NB4 (cell line): Measurements from ENCODE around the gene MCUB.

Source experiments
- DNase-seq: peaks from one replicate; pipeline ENCODE4 v3.0.0; 2010; ENCODE audit warnings: low read depth
- H3K4me3 ChIP-seq: one replicate; pipeline ENCODE4 v1.5.1; 2011; ENCODE audit warnings: mild to moderate bottlenecking, low read depth, low read length, moderate library complexity
- CTCF ChIP-seq: IDR thresholded peaks from one replicate; pipeline ENCODE4 v1.5.1; 2012; ENCODE audit warnings: low read depth, low read length
- MAX ChIP-seq: IDR thresholded peaks from 2 replicates; pipeline ENCODE4 v1.6.1; 2011; ENCODE audit warnings: low read depth, low read length
- MYC ChIP-seq: IDR thresholded peaks from 2 replicates; pipeline ENCODE4 v1.6.1; 2011; ENCODE audit warnings: low read depth, low read length
- POLR2A ChIP-seq: IDR thresholded peaks from 2 replicates; pipeline ENCODE4 v1.6.1; 2011; ENCODE audit warnings: mild to moderate bottlenecking; ENCODE audit not compliant: insufficient read length; ENCODE audit errors: extremely low read depth

The MCUB gene

DNA sequence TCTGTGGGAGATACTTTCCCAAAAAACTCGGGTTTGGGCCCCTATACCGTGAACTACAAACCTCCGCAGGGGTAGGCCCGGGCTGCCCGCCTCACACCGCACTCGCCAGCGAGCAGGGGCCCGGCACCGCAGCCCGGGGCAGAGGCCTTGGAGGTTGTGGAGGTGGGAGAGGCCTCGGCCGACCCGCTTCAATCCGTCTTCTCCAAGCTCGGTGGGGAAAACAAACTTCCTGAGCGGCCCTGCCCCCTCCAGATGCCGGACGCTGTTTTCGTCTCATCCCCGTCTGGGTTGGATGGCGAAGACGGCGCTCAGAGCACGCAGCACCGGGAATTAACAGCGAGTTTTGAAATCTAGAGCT lies 442 bp upstream of the MCUB start:
- H3K4me3 ChIP-seq = no peak overlapping the region
- DNase-seq = no peak
- TF ChIP-seq CTCF = no peak
- no peak for TF ChIP-seq MAX
- no peak for TF ChIP-seq MYC
- TF ChIP-seq POLR2A = no peak

DNA sequence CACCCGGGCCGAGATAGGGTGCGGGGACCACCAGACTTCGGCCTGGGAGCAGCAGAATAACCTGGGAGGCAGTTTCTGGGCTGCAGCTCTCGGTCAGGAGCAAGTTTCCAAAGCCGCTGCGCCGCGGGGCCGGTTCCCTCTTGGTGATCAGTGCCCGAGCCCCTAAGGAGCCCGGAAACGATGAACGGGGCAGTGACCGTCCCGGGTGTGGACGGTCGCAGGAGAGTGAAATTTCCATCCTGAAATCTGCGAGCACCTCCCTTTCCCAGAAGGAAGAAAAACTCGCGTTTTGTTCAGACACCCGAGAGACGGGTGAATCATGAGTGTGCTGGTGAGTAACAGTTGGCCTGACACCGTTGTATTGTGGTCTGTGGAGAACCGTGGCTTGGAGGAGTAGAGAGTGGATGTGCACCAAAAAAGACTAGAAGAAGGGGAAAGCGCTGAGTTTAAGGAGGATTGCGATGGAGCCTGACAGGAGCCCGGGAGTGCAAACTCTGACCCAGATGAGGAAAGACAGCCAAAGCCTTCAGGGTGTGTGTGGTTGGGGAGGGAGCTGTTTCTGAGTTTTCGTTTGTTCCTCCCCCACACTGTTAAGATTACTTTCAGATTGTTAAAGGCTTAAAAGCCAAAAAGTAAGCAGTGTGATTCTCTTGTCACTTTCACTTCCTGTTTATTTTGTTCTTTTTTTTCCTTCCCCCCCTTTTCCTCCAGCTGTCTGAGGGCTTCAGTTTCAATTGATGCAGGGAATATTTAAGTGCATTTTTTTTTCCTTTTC lies 828 bp downstream of the MCUB start:
- TF ChIP-seq POLR2A (no peak), CTCF (no peak), MAX (no peak), MYC (no peak)
- DNase-seq = peak; percentile 80
- H3K4me3 ChIP-seq = peak overlapping the region; percentile 53

GRCh38 chr4:109562457-109563239 lies 2.6 kb downstream of the MCUB start:
- TF ChIP-seq MYC (no peak), CTCF (no peak)
- no peak for DNase-seq
- no peak overlapping the region for H3K4me3 ChIP-seq

DNA sequence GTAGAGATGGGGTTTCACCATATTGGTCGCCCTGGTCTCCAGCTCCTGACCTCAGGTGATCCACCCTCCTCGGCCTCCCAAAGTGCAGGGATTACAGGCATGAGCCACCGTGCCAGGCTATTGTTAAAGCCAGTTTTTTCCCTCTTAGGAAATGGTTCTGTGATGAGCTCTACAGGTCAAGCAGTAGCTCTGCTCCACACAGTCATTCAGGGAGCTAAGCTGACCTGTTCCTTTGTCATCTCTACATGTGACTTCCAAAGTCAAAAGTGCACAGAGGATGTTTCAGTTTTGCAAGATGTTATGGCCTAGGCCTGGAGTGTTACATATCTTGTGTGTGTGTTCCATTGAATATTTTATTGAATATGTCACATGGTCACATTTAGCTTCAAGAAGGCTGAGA lies 11.4 kb downstream of the MCUB start:
- no peak overlapping the region for H3K4me3 ChIP-seq
- no peak for DNase-seq
- TF ChIP-seq POLR2A (no peak), MAX (no peak), CTCF (no peak), MYC (no peak)

DNA sequence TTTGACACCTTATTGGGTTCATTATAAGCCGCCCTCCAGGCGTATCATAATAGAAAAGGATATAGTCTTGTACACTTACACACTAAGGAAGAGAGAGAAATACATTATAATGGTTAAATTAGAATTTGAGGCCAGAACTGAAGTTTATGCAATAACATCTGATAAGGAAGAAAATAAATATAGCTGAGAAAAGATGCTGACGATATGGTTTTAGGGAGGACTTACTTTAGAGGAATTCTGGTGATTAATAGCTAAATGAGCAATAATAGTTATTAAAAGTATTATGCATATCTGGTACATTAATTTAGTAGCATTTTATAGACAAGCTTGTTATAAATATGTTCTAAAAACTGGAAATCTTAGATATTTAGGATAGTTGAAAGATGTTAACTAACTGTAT lies 12.1 kb downstream of the MCUB start:
- DNase-seq = no peak
- TF ChIP-seq MYC (no peak), MAX (no peak), CTCF (no peak), POLR2A (no peak)
- H3K4me3 ChIP-seq = no peak overlapping the region
